GM23248 (cell line): ENCODE results near the gene DMBT1. TPM values are rescaled to one million over a fixed set of nuclear protein-coding genes. Genes with fewer than 3 reads are reported as not detected.

ENCODE experiments used
- DNase-seq: peaks from one replicate; pipeline ENCODE4 v3.0.0-alpha.2; 2015
- H2AFZ ChIP-seq: fragments of 200-600 bp; sonication (generic); 2 replicates; pipeline ENCODE4 v1.6.1; 2016; ENCODE audit warnings: antibody characterized with exemption
- H3F3A ChIP-seq: fragments of 200-600 bp; sonication (generic); 2 replicates; pipeline ENCODE4 v1.6.1; 2016; ENCODE audit warnings: mild to moderate bottlenecking, antibody characterized with exemption, mixed run types; ENCODE audit not compliant: insufficient read depth
- H3K27ac ChIP-seq: fragments of 200-600 bp; sonication (generic); 2 replicates; pipeline ENCODE4 v1.5.1; 2016; ENCODE audit warnings: mild to moderate bottlenecking
- H3K27me3 ChIP-seq: fragments of 200-600 bp; sonication (generic); replicated peaks from 2 replicates; pipeline ENCODE4 v1.6.1; 2016; ENCODE audit warnings: mild to moderate bottlenecking; ENCODE audit not compliant: insufficient read depth
- H3K36me3 ChIP-seq: fragments of 200-600 bp; sonication (generic); 2 replicates; pipeline ENCODE4 v1.6.1; 2016; ENCODE audit warnings: low read depth, mild to moderate bottlenecking
- H3K4me1 ChIP-seq: fragments of 200-600 bp; sonication (generic); 2 replicates; pipeline ENCODE4 v1.6.1; 2016; ENCODE audit warnings: mild to moderate bottlenecking; ENCODE audit not compliant: insufficient read depth
- H3K4me2 ChIP-seq: fragments of 200-600 bp; sonication (generic); one replicate; pipeline ENCODE4 v1.6.1; 2016; ENCODE audit warnings: mild to moderate bottlenecking; ENCODE audit not compliant: unreplicated experiment
- H3K4me3 ChIP-seq: fragments of 200-600 bp; sonication (generic); 2 replicates; pipeline ENCODE4 v1.5.1; 2016; ENCODE audit warnings: mild to moderate bottlenecking
- H3K79me2 ChIP-seq: fragments of 200-600 bp; sonication (generic); 2 replicates; pipeline ENCODE4 v1.6.1; 2016; ENCODE audit warnings: mild to moderate bottlenecking; ENCODE audit not compliant: insufficient read depth
- H3K9ac ChIP-seq: fragments of 200-600 bp; sonication (generic); 2 replicates; pipeline ENCODE4 v1.6.1; 2016; ENCODE audit warnings: mild to moderate bottlenecking
- H3K9me2 ChIP-seq: fragments of 200-600 bp; sonication (generic); 2 replicates; pipeline ENCODE4 v1.6.1; 2016; ENCODE audit warnings: mixed run types, mild to moderate bottlenecking, moderate library complexity; ENCODE audit not compliant: insufficient read depth
- H3K9me3 ChIP-seq: fragments of 200-600 bp; sonication (generic); one replicate; pipeline ENCODE4 v1.6.1; 2017; ENCODE audit warnings: low read depth
- H4K20me1 ChIP-seq: fragments of 200-600 bp; sonication (generic); 2 replicates; pipeline ENCODE4 v1.6.0; 2016; ENCODE audit not compliant: insufficient read depth
- EZH2 ChIP-seq: fragments of 200-600 bp; sonication (generic); IDR thresholded peaks from 2 replicates; pipeline ENCODE4 v1.6.1; 2018; ENCODE audit warnings: antibody characterized with exemption, mild to moderate bottlenecking; ENCODE audit not compliant: insufficient read depth, poor library complexity, severe bottlenecking
- EZH2phosphoT487 ChIP-seq: fragments of 200-600 bp; sonication (generic); IDR thresholded peaks from 2 replicates; pipeline ENCODE4 v1.6.1; 2018; ENCODE audit warnings: antibody characterized with exemption, moderate library complexity, mild to moderate bottlenecking, low read depth; ENCODE audit not compliant: insufficient read depth
- WGBS, 2 experiments: methylation state at CpG; one replicate each; pipeline ENCODE4 v1.1.6; 2015 to 2017; ENCODE audit warnings: low lambda C conversion rate in 2 of 2, low coverage in 1 of 2; ENCODE audit errors: missing lambda C conversion rate in 2 of 2; 5-methylcytosine and 5-hydroxymethylcytosine counted together
- in situ Hi-C: fragments of 300-500 bp; cut with MboI; formaldehyde crosslinking; loops from 2 replicates; pipeline ENCODE4 v1.15.0; 2020
- polyA plus RNA-seq: library from polyadenylated mRNA; unstranded; fragments of >200 nt; fragmentation: Nextera tagmentation; extraction: Ambion mirVana; gene quantifications from 2 replicates; pipeline ENCODE4 v1.2.1, GENCODE V29; 2016
- total RNA-seq: library from RNA; depleted of rRNA; stranded (reverse); fragments of >200 nt; shearing (Covaris generic); gene quantifications from 2 replicates; pipeline ENCODE4 v1.2.3, GENCODE V29; 2014

The DMBT1 gene
- total and polyA plus RNA-seq, 2 experiments from 2014 or later = not detected

DNA sequence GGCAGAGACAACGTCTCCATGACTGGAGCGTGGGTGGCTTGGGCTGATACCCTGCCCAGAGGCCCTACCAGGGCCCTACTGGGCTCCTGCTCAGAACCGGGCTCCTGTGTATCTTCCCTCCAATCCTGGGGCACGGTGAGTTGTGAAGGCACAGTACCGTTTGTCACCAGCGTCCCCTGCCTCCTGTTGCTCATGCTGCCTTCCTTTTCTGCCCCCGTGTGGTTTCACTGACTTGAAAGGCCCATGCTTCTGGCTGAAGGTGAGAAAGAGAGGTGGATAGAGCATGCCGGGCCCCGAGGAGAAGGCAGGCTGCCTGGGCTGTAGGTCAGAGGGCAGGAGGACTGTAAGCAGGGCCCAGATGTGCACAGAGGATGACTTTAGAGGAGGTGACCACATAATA lies 9.1 kb upstream of the DMBT1 start:
- H3K9me2 ChIP-seq = no peaks in the 10 kb centered on the region
- H3K4me2 ChIP-seq = no peak overlapping the region
- in situ Hi-C loops = no loop called here
- TF ChIP-seq EZH2phosphoT487 (no peak), EZH2 (no peak)
- H3K36me3 ChIP-seq = no peaks in the 10 kb centered on the region
- no peaks in the 10 kb centered on the region for H3K9me3 ChIP-seq
- H4K20me1 ChIP-seq = no peaks in the 10 kb centered on the region
- H3K79me2 ChIP-seq = no peaks in the 10 kb centered on the region
- H2AFZ ChIP-seq = no peak overlapping the region
- no peak overlapping the region for H3K9ac ChIP-seq
- no peaks in the 10 kb centered on the region for H3K4me1 ChIP-seq
- DNase-seq = no peak
- no peaks in the 10 kb centered on the region for H3F3A ChIP-seq
- WGBS, 2 experiments = 40 to 49% methylated on average over 9 of the region's 9 CpGs
- 0 out of 2 replicates have a peak, but pooled peaks cover 7% of the 10 kb centered on the region for H3K27me3 ChIP-seq
- H3K4me3 ChIP-seq = no peak overlapping the region
- no peak overlapping the region for H3K27ac ChIP-seq

DNA sequence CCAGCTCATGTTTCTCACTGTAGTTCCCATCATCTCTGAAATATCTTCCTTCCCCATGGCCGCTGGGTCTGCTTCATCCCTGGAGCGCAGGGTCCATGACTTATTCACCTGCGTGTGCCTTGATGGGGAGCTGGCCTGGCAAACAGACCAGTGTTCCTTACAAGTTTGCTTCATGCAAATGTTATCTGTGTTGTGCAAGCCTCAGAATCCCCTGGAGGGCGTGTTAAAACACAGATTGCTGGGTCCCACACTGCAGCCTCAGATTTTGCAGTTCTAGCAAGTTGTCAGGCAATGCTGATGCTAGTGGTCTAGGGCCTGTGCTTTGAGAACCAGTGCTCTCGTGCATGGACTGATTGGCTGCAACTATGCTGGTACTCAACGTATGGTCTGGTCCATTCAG lies 7.2 kb upstream of the DMBT1 start:
- no peak for DNase-seq
- 67 to 77% methylated on average over 6 of the region's 6 CpGs for WGBS, 2 experiments

DNA sequence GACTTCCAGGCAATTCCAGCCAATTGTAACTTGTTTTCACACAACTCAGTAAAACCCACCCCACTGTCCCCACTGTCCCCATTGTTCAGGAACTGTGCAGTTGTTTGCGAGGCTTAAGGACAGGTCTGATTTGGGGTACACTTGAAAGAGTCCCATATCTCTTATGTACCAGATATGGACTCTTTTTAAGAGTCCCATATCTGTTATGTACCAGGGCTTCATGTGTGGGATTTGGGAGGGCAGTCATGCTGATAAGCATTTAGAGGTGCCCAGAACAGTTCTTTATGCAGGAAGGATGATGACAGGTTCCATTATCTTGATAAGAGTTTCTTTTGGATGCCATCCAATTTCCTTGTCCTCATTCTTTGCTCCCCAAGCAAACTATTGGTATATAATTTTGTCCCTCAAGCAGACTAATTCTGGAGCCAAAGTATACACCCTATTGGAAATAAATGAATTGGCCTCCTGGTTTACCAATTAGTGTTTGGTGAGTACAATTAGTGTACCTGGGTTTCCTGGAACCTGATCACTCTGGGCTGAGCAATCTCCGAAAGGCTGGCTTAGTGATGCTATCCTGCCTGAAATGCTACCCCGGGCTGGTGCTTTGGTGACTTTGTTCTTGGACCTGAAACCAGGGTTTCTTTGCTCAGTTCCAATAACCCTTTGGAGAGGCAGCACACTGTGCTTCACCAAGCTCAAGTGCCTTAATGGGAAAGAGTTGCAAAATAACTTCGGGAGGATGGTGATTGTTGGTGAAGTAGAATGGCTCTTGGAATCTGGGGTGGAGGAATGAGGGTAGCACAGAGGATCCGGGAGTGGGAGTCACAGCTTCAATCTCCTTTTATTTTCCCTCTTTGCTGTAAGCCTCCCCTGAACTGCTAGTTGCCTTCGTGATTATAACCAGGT lies 6.2 kb upstream of the DMBT1 start:
- no peak for DNase-seq
- no peak overlapping the region for H3K4me3 ChIP-seq
- TF ChIP-seq EZH2phosphoT487 = no peak
- TF ChIP-seq EZH2 = no peak
- no peaks in the 10 kb centered on the region for H3K9me3 ChIP-seq
- H3K9me2 ChIP-seq = no peaks in the 10 kb centered on the region
- H3K36me3 ChIP-seq = no peaks in the 10 kb centered on the region
- no peaks in the 10 kb centered on the region for H4K20me1 ChIP-seq
- H3K79me2 ChIP-seq = no peaks in the 10 kb centered on the region
- 0 out of 2 replicates have a peak, but pooled peaks cover 7% of the 10 kb centered on the region for H3K27me3 ChIP-seq
- no peak overlapping the region for H3K4me2 ChIP-seq
- no peak overlapping the region for H3K27ac ChIP-seq
- 62 to 66% methylated on average over 6 of the region's 6 CpGs for WGBS, 2 experiments
- no peaks in the 10 kb centered on the region for H3K4me1 ChIP-seq
- no peaks in the 10 kb centered on the region for H3F3A ChIP-seq
- no peak overlapping the region for H2AFZ ChIP-seq
- no peak overlapping the region for H3K9ac ChIP-seq
- in situ Hi-C loops = no loop called here

More for the DNA sequence above, 7.2 kb upstream of the DMBT1 start:
- Histone ChIP-seq H3K36me3 (no peaks in the 10 kb centered on the region), H3K4me3 (no peak overlapping the region), H4K20me1 (no peaks in the 10 kb centered on the region), H3K9ac (no peak overlapping the region), H3K9me2 (no peaks in the 10 kb centered on the region), H3K27me3 (0 out of 2 replicates have a peak, but pooled peaks cover 7% of the 10 kb centered on the region), H3K79me2 (no peaks in the 10 kb centered on the region), H3F3A (no peaks in the 10 kb centered on the region), H3K4me1 (no peaks in the 10 kb centered on the region), H3K27ac (no peak overlapping the region), H2AFZ (no peak overlapping the region), H3K4me2 (no peak overlapping the region), H3K9me3 (no peaks in the 10 kb centered on the region)
- TF ChIP-seq EZH2phosphoT487 = no peak
- no peak for TF ChIP-seq EZH2
- in situ Hi-C loops = no loop called here

DNA sequence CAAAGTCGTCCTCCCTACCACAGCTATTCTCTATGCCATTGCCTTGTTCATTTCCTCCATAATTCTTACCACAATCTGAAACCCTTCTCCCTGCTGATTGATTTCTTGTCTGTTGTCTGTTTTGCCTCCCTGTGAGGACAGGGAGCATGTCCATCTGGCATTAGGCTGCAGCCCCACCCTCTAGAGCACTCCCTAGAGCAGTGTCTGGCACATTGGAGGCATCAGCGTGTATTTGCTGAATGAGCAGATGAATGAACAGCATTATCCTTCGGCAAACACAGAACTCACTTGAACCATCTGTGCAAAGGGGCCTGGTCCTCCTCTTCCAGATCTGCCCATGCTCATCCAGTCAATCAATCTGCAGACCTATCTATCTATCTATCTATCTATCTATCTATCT lies 5.1 kb upstream of the DMBT1 start:
- Histone ChIP-seq H3K9me3 (no peaks in the 10 kb centered on the region), H2AFZ (no peak overlapping the region), H3K79me2 (no peaks in the 10 kb centered on the region), H3K27ac (no peak overlapping the region), H3K36me3 (no peaks in the 10 kb centered on the region), H3K9ac (no peak overlapping the region), H3K4me3 (no peak overlapping the region), H4K20me1 (no peaks in the 10 kb centered on the region), H3F3A (no peaks in the 10 kb centered on the region), H3K27me3 (peaks cover 7% of the 10 kb centered on the region; the same call in 1 of the 2 replicates), H3K9me2 (no peaks in the 10 kb centered on the region), H3K4me1 (no peaks in the 10 kb centered on the region), H3K4me2 (no peak overlapping the region)
- DNase-seq = no peak
- TF ChIP-seq EZH2phosphoT487 = no peak
- no peak for TF ChIP-seq EZH2
- in situ Hi-C loops = no loop called here
- 24 to 32% methylated on average over 3 of the region's 3 CpGs for WGBS, 2 experiments
